HG02970 (cell line): Measurements from ENCODE around the gene SNCAIP.

ENCODE experiments used
- ATAC-seq: cut with Tn5 transposase; IDR thresholded peaks from one replicate; pipeline ENCODE4 v1.9.1; 2021; ENCODE audit warnings: mild to moderate bottlenecking, moderate library complexity, moderate number of reproducible peaks; ENCODE audit not compliant: unreplicated experiment, low FRiP score

Gene SNCAIP

GRCh38 chr5:122490718-122491117 lies 178.7 kb downstream of the SNCAIP start:
- no peak for ATAC-seq

DNA sequence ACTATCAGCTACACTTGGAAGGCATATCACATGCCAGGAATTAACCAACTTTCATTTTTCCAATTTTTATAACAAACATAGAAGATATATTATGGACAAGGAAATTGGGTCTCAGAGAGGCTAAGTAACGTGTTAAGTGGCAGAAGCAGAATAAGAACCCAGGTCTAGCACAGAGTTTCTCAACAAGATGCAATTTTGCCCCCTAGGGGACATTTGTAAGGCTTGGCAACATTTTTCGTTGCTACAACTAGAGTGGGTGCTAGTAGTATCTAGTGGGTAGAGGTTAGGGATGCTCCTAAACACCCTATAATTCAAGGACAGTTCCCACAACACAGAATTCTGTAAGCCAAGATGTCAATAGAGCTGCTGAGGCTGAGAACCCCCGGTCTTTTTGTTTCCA lies 180.6 kb downstream of the SNCAIP start:
- ATAC-seq, result no peak

DNA sequence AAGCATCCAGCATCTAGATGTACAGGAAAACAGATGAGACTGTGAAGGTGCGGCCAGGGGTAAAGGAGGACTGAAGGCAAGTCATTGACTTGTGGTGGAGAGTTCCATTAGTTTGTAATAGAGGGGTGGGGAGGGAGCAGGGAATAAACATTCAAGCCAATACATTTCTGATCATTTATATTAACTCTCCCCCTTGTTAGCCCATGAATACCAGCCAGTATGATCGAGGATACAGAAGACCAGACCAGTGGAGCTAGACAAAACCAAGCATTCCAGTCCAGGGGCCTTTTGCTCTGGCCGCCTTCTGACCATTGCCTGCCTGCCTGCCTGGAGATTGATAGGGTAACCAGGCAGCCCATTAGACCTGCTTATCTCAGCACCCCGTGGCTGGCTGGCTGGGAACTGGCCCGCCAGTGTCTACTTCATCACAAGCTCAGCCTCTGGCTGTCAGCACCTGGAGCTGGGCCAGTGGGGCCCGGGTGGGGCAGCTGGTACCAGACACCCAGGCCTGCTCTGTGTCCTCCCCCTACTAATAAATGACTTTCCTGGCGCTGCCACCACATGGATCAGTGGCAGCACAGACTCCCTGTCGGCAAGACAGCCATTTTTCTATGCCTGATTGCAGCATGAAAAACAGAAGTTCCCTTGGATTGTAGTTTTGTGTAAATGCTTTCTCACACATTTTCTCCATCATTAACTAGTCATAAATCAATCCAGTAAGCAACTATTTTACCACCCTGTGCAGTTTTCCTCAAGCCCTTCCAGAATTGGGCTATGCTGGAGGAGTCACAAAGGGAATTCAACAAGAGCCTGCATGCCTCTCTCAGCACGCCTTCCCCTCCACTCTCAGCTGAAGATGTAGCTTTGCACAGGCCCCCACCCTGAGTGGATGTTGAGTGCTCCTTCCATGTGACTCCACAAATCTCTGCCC lies 181.3 kb downstream of the SNCAIP start:
- ATAC-seq, result no peak

DNA sequence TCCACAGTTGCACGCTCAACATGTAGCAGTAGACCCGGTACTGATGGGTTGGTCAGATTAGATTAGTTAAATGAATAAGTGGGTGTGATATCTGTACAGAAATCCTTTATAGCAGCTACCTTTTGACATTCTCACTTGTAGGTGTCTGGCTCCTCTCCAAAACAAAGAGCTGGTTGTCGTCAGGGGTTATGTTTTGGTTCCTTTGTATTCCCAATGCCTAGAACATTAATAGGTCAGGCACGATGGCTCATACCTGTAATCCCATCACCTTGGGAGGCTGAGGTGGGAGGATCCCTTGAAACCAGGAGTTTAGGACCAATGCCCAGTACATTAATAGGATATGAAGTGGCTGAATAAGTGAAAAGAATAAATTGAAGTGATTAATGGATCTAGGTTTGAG lies 182.1 kb downstream of the SNCAIP start:
- ATAC-seq, result no peak

GRCh38 chr5:122498163-122498562 lies 186.1 kb downstream of the SNCAIP start:
- no peak for ATAC-seq

DNA sequence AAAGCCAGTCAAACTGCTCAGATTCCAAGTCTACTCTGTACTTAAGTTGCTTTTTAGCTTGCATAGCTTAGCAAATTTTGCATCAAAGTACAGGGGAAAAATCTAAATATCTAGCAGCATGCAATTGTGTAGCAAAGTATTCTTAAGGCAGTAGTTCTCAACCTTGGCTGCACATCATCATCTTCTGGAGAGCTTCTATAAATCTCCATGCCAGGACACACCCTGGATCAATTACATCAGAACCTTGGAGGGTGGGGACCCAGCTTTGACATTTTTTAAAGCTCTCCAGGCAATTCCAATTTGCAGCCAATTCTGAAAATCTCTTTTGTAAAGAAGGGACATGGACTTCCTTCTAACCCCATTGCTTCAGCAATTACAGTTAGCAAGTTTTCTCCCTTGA lies 187.5 kb downstream of the SNCAIP start:
- no peak for ATAC-seq

DNA sequence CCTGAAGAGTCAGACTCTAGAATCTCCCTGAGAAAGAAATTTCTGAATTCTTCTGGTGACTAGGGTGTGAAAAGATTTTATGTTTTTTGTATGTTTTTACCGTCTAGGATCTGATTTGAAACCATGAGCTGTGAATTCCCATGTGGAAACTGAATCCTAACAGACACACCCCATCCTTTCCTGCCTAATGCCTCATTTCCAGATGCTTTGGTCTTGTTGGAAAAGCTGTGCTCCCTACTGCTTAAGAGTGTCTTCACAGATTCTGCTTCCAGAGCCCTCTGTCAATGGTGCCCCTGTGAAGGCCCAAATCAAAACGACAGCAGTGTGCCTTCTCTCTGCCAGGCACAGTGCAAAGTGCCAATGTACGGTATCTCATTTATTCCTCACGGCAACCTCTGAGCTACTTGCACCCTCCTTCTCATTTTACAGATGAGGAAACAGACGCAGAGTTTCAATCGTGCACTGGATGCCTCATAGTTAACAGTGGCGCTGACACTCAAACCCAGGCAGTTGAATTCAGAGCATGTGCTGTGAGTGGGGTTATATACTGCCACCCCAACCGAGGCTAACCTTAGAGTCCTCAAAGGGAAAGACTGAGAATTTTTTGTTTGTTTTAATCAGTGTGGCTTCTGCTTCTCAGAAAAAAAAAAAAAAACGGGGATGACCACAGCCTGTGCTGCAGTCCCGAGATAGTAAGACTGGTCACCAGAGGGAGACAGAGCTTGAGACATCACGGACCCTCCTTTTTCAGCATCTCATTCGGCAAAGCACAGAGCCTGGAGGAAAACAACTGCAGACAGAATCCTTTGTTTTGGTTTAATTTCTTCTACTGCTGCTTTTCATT lies 188.4 kb downstream of the SNCAIP start:
- ATAC-seq, result no peak

DNA sequence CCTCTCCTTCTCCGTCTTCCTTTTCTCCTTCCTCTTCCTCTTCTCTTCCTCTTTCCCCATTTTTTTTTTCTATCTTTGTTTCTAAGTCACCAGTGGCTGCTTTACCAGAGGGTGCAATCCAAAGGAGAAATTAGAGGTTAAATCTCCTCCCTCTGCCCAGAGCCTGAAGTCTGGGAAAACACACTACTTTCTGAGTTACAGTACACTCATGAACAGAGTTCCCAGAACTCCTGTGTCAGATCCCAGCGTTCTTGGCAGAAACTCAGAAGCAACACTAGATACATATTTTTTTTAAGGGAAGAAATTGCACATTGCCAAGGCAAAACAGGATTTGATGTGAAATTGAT lies 189.0 kb downstream of the SNCAIP start:
- ATAC-seq, result no peak

GRCh38 chr5:122507045-122507444 lies 195.0 kb downstream of the SNCAIP start:
- no peak for ATAC-seq

GRCh38 chr5:122507581-122507980 lies 195.5 kb downstream of the SNCAIP start:
- no peak for ATAC-seq

- ATAC-seq, result no peak
Observed at GRCh38 chr5:122508623-122509022, 196.6 kb downstream of the SNCAIP start.
